GM18951 (cell line): ENCODE measurements around the gene NCOA1.
"Not testable (repeated sequence)": the region's sequence is repeated elsewhere in the genome, so short reads cannot be mapped to it uniquely, and the experiment has no call there.

Experiments used
- POLR2A ChIP-seq: IDR thresholded peaks from 4 replicates; pipeline ENCODE4 v1.6.1; 2011; ENCODE audit warnings: mild to moderate bottlenecking; ENCODE audit not compliant: insufficient read length, insufficient read depth; ENCODE audit errors: extremely low read depth
- in situ Hi-C: fragments of 300-500 bp; cut with MboI; formaldehyde crosslinking; loops from one replicate; pipeline ENCODE4 v1.12.0; 2022; ENCODE audit warnings: low sequenced_read_pairs, mixed read lengths, inconsistent platforms; ENCODE audit not compliant: unreplicated experiment

NCOA1 gene

DNA sequence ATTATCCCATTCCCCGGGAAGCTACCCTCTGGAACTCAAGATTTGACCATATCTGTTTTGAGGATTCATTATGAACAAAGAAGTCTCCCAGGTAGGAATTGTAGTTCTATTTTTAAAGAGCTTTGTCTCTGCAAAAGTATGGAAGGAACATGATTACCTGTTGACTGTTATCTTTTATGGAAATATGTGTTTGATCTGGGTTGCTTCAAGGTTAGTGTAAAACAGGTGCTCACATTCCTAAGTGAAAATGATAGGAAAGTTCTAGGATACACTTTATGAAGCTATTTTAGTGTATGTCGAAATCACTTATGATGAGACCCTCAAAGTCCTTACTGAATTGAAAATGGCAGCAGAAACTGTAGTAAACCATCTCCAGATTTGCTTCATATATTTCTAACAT lies 153.0 kb downstream of the NCOA1 start:
- in situ Hi-C loops = no loop called here
- no peak for TF ChIP-seq POLR2A

DNA sequence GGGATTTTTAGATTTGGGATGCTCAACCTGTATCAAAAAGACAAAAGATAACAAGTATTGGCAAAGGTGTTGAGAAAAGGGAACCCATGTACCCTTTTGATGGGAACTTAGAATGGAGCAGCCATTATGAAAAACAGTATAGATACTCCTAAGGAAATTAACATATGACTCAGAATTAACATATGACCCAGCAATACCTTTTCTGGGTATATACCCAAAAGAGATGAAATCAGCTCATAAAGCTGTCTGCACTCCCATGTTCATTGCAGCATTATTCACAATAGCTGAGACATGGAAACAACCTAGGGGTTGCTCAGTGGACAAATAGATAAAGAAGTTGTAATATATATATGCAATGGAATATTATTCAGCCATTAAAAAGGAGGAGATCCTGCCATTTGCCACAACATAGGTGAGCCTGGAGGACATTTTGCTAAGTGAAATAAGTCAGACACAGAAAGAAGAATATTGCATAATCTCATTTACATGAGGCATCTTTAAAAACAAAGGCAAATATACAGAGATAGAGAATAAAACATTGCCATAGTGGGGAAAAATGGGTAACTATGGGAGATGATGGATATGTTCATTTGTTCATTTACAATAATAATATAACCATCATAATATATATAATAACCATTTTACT lies 160.1 kb downstream of the NCOA1 start:
- in situ Hi-C loops = no loop called here
- TF ChIP-seq POLR2A = no peak

GRCh38 chr2:24651643-24652003 lies 160.6 kb downstream of the NCOA1 start:
- in situ Hi-C loops = no loop called here
- no peak for TF ChIP-seq POLR2A

GRCh38 chr2:24652265-24653182 lies 161.5 kb downstream of the NCOA1 start:
- in situ Hi-C loops = no loop called here
- no peak for TF ChIP-seq POLR2A

DNA sequence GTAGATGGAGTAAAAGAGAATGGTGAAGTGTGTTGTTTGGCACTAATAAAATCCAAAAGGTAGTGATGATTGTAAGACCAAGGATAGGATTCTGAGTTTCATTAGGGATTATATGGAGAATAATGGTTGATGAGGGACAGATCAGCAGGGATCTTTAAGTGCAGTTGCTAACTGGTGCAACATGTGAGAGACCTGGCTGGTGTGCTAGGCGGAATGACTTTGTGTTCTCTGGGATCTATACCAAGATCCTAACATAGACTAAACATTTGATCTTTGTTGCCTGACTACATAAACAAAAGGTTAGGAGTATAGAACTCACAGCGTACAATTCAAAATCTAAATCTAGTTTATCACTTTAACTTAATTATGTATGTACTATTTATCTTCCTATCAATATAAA lies 166.8 kb downstream of the NCOA1 start:
- in situ Hi-C loops = no loop called here

DNA sequence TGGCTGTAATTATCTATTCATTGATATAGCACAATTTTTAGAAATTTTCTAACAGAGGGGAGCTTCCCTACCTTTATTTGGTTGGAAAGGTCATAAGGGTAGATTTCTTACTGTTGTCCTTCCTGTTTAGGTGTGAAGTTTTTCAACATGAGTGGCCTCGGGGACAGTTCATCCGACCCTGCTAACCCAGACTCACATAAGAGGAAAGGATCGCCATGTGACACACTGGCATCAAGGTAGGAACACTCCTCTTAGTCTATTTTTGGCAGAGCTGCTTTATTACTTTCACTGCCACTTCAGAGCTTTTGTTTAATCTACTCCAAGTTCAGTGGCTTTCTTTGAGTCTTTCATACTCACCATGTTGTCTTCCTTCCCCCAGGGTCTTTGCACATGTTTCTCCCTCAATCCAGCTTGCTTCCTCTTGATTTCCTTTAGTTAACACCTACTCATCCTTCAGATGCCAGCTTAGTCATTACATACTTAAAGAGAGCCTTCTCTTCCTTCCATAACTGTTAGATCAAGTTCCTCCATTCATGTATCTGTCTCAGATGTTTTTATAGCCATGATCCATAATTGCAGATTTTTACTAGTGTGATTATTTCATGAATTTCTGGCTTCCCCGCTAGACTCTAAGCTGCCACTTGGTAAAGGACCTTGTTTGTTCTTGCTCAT lies 167.6 kb downstream of the NCOA1 start:
- TF ChIP-seq POLR2A = no peak
- in situ Hi-C loops = no loop called here

More for the DNA sequence above, 166.8 kb downstream of the NCOA1 start:
- no peak for TF ChIP-seq POLR2A

GRCh38 chr2:24659862-24660261 lies 168.8 kb downstream of the NCOA1 start:
- in situ Hi-C loops = no loop called here
- no peak for TF ChIP-seq POLR2A

DNA sequence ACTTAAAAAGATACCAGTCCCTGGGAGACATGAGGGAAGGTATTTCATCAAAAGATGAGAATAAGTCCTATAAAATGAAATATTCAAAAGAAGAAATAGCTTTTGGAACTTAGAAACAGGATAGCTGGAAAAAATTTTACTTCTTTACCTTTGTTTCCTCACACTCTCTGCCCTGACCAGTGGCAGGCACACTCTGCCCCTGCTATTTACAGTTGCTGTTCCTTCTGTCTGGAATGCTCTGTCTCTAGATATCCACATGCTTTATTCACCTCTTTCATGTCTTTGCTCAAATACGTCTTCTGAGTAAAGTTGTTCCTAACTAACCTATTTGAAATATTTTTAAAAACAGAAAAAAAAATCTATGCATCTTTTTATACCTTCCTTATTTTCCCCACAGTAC lies 176.5 kb downstream of the NCOA1 start:
- no peak for TF ChIP-seq POLR2A
- in situ Hi-C loops = no loop called here

GRCh38 chr2:24671230-24671629 lies 180.2 kb downstream of the NCOA1 start:
- no peak for TF ChIP-seq POLR2A
- in situ Hi-C loops = no loop called here

DNA sequence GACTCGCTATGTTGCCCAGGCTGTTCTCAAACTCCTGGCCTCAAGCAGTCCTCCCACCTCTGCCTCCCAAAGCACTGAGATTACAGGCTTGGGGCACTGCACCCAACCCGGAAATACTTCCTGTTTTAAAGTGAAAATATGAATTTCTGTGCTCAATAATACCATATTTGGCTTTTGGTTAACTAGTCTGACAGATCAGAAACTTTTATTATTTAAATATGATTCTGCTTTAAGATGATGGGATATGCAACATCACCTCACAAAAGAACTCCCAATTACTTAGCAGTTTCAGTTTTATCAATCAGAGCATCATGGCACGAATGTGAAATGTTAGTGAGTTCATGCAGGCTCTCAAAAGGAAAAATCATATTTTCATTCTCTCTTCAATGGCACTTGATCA lies 181.5 kb downstream of the NCOA1 start:
- in situ Hi-C loops = no loop called here
- TF ChIP-seq POLR2A = no peak

DNA sequence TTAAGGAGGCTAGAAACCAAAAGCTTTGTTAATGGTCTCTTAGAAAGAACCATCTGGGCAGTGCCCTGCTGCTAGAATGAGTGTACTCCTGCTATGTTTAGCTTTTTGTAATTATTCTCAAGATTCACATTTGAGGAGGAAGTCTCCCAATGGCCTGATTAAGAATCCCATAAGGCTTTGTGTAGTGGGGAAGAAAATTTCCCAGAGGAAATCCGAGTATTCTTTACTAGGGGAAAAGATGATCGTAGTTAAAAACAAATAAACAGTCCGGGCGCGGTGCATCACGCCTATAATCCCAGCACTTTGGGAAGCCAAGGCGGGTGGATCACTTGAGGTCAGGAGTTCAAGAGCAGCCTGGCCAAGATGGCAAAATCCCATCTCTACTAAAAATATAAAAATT lies 184.3 kb downstream of the NCOA1 start:
- in situ Hi-C loops = no loop called here

DNA sequence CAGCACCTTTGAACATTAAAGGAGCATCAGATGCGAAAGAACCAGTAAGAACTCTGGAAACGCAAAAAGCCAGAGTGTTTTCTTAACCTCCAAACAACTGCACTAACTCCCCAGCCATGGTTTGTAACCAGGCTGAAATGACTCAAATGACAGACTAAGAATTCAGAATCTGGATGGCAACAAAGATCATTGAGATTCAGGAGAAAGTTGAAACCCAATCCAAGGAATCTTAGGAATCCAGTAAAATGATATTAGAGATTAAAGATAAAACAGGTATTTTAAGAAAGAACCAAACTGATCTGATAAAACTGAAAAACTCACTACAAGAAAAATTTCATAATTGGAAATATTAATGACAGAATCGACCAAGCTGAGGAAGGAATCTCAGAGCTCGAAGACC lies 185.4 kb downstream of the NCOA1 start:
- in situ Hi-C loops = no loop called here
- TF ChIP-seq POLR2A = no peak

More for the DNA sequence above, 184.3 kb downstream of the NCOA1 start:
- TF ChIP-seq POLR2A = no peak

- in situ Hi-C loops = not testable (repeated sequence)
Measured at GRCh38 chr2:24678066-24678465, 187.0 kb downstream of the NCOA1 start.

- TF ChIP-seq POLR2A = no peak
- in situ Hi-C loops = no loop called here
Measured at GRCh38 chr2:24680196-24680595, 189.1 kb downstream of the NCOA1 start.
